ENCODE data around the gene POTED.
"Not testable (repeated sequence)": the region's sequence is repeated elsewhere in the genome, so short reads cannot be mapped to it uniquely, and the experiment has no call there.

POTED gene

GRCh38 chr21:13609477-13609876, at the start of gene POTED:
Gene POTED, plus strand, starts transcription at chr21:13609777. Its CDS starts 452 bp downstream, at chr21:13610229.
- DNase-seq; intact Hi-C loops (cut with DNase I): not testable (repeated sequence)

DNA sequence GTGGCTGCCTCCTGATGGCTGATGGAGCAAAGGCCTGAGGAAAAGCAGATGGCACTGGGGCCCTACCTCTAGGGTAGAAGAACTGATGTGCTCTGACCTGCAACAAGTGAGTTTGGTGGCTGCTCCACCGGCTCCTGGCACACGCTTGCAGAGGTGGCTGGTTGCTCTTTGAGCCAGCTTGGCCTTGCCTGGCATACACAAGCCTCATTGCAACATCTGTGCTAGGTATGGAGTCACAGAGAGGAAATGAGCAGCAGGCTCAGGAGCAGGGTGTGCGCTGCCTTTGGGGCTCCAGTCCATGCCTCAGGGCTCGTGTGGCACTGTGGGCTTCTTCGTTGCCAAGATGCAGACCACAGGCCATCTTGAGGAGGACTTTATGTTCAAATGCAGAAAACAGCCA, 40.5 kb downstream of the POTED start:
- intact Hi-C loops (cut with DNase I); DNase-seq: not testable (repeated sequence)

DNA sequence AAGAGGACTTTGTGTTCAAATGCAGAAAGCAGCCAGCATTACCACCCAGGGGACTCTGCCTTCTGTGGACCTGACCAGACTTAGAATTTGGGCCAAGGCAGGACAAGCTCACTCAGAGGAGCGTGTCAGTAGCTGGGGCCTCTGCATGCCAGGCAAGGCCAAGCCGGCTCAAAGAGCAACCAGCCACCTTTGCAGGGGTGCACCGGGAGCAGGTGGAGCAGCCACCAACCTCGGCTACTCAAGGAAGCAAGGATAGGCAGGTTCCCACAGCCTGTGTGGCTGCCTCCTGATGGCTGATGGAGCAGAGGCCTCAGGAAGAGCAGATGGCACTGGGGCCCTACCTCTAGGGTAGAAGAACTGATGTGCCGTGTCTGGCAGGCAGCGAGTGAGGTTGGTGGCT, 42.2 kb downstream of the POTED start:
- DNase-seq: peak in 2 of 10 donors; percentile 3 to 64
- intact Hi-C loops (cut with DNase I): not testable (repeated sequence)

Measured in posterior cingulate gyrus (tissue), 11 donors.